GM20431 (cell line): ENCODE results near the gene ANKS1A.
"Not testable (repeated sequence)": the region's sequence is repeated elsewhere in the genome, so short reads cannot be mapped to it uniquely, and the experiment has no call there.

Experiments
- in situ Hi-C: fragments of 300-500 bp; cut with MseI, MboI; formaldehyde crosslinking; loops from one replicate; pipeline ENCODE4 v1.15.0; 2020; ENCODE audit warnings: low sequenced_read_pairs; ENCODE audit not compliant: unreplicated experiment

ANKS1A gene

DNA sequence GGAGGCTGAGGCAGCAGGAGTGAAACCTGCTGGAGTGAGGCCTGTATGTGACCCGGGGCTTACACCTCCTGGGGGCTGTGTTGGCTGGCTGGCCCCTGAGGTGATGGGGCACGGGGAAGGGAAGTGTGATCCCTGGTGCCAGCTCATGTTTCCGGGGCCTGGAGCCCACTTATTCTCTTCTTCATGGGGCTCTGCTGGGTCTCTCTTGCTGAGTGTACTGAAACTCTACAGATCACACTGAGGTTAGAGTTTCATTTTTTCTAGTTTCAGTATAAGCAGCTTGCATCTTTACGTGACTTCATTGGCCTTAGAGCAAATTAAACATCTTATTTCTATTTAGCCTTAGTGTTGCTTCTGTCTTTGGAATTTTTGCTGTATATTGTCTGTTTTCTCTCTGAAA is 96.2 kb downstream of the ANKS1A start:
- in situ Hi-C loops: no loop called here

DNA sequence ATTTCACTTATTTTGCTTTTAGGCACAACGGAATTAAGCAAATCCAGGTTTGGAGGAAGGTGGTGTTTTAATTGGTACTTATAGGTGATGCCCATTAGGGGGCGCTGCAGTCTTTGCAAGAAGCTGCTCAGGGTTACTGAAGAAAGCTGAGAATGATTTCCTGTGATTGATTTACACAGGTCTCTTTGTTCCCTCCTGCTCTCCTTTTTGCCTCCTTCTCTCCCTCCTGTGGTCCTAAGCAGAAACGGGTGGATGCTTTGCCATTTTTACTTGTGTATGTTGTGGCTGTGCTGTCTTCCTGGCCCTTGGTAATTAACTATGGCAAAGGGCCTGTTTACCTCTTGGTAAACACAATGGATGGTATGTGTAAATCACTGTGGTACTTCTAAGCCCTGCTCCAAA is 97.8 kb downstream of the ANKS1A start:
- in situ Hi-C loops: no loop called here

GRCh38 chr6:34987506-34987905 is 98.5 kb downstream of the ANKS1A start:
- in situ Hi-C loops: no loop called here

GRCh38 chr6:34990971-34991560 is 102.0 kb downstream of the ANKS1A start:
- in situ Hi-C loops: no loop called here

DNA sequence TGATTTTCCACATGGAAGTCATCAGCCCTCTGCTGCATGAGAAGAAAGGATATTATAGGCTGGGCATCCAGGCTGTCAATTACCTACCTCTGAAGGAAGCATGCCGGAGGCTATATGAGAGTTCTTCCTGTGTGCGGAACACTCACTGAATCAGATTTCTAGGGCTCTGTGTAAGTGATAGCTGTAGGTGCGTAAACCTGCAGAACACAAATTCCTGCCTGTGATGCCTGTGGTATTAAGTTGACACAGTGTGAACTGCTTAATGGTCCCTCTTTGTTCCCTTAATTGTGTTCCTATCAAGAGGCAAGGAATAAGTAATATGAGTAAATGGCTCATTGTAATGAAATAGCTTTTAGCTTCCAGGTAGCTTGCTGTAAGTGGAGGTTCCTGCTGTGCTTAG is 103.3 kb downstream of the ANKS1A start:
- in situ Hi-C loops: no loop called here

DNA sequence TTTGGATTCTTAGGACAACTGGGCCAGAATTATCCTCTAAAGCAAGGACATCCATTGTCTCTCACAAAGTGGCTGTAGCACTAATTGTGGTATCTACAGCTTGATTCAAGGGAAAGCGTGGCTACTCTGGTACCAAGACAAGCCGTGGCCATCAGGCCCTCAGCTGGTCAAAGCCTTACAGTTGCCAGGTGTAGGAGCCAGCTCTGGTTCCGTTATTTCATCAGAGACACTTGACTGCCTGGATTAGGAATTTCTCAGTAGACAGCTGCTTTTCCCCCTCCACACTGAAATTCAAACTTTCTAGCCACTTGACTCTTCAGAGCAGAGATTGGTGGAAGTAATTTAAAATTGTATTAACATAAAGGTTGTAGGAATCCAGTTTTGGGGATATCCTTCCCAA is 104.2 kb downstream of the ANKS1A start:
- in situ Hi-C loops: no loop called here

GRCh38 chr6:34994693-34995092 is 105.6 kb downstream of the ANKS1A start:
- in situ Hi-C loops: no loop called here

GRCh38 chr6:34998417-34998816 is 109.4 kb downstream of the ANKS1A start:
- in situ Hi-C loops: not testable (repeated sequence)

DNA sequence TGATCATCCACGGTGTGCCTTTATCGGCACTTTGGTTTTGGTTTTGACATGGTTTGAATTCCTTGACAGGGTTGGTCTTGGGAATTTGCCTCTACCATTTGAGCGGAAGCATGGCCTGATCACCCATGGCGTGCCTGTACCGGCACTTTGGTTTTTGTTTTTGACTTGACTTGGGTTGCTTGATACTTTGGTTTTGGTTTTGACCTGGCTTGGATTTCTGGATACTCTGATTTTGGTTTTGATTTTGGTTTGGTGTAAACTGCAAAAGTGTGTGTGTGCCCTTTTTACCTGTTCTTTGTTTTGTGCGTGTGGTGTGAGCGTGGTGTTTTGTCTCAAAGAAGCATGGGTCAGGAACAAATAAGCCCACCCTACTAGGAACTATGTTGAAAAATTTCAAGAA is 110.1 kb downstream of the ANKS1A start:
- in situ Hi-C loops: not testable (repeated sequence)

DNA sequence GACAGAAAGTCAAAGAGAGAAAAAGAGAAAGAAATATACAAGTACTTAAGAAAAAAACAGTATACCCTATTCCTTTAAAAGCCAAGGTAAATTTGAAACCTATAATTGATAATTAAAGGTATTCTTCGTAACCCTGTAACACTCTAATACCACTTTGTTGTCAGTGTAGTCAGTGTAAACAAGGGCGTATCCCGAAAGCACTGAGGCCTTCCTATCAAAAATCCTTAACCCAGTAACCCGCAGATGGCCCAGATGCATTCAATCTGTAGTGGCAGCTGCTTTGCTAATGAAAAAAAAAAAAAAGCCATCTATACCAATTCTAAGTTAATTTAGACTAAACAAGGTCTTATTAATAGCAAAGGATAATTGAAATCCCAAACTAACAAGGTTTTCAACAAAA is 110.9 kb downstream of the ANKS1A start:
- in situ Hi-C loops: not testable (repeated sequence)

DNA sequence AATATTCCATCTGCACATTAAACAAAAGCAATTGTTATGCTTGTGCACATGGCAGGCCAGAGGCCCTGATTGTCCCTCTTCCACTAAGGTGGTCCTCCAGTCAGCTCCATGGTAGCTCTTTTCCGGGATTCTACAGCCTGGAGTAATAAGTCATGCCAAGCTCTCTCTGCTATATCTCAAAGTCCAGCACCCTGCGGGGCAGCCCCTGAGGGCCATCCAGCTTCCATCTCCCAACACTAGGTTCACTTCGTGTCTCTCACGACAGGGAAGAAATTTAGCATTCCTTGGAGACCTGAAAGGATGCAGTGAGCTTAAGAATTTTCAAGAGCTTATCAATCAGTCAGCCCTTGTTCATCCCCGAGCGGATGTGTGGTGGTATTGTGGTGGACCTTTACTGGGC is 112.3 kb downstream of the ANKS1A start:
- in situ Hi-C loops: not testable (repeated sequence)

DNA sequence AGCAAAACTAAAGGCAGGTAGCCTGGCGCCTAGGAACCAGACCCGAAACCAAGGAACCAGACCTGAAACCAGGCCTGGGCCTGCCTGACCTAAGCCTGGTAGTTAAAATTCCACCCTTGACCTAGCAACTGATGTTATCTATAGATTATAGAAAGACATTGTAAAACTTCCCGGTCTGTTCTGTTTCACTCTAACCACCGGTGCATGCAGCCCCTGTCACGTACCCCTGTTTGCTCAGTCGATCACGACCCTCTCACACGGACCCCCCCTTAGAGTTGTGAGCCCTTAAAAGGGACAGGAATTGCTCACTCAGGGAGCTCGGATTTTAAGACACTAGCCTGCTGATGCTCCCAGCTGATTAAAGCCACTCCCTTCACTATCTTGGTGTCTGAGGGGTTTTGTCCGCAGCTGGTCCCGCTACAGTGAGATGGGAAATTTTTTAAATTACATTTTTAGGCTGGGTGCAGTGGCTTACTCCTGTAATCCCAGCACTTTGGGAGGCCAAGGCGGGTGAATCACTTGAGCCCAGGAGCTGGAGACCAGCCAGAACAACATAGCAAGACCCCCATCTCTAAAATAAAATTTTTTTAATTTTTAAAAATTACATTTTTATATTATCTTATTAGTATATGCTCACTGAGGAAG is 115.0 kb downstream of the ANKS1A start:
- in situ Hi-C loops: not testable (repeated sequence)

GRCh38 chr6:35007016-35007415 is 118.0 kb downstream of the ANKS1A start:
- in situ Hi-C loops: no loop called here

GRCh38 chr6:35008858-35009257 is 119.8 kb downstream of the ANKS1A start:
- in situ Hi-C loops: no loop called here

DNA sequence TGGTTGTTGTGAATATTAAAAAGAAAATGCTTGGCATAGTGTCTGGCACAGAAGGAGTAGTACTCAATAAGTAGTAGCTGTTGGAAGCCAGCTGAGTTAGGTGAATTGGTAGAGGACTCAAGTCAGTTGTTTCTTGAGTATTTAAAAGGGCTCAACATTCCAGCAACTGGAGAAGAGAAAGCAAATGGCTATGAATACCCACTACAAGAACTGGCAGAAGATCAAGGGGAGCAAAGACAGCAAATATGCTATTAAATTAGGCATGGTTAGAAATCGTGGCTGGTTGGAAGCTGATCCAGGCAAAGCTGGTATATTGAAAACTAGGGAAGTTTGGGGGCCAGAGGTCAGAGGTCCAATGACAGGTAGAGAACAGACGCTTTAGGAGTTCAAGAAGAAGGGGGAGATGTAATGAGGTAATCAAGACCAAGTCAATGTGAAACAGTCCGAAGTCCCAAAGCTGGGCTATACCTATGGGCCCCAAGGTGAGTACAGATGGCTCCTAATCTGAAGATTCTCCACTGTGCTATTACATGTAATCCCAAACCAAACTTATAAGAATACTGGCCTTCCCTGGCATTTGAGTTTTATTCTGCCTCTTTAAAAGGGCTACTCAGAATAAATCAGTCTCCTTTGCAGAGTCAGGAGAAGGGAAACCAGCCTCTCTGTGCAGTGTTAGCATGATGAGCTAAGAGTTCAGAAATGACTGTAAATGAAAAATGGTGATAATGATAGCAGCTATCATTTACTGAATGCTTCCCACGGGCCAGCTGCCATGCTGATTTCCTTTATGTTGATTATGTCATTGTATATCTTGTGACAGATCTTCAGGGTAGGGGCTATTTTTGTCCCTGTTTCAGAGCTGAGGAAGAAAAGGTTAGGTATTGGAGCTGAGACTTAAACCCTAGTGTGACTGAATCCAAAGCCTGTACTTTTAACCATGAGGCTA is 122.3 kb downstream of the ANKS1A start:
- in situ Hi-C loops: no loop called here

- in situ Hi-C loops: no loop called here
These were observed 124.6 kb downstream of the ANKS1A start for GRCh38 chr6:35013701-35014100.

GRCh38 chr6:35014341-35014740 is 125.3 kb downstream of the ANKS1A start:
- in situ Hi-C loops: no loop called here

DNA sequence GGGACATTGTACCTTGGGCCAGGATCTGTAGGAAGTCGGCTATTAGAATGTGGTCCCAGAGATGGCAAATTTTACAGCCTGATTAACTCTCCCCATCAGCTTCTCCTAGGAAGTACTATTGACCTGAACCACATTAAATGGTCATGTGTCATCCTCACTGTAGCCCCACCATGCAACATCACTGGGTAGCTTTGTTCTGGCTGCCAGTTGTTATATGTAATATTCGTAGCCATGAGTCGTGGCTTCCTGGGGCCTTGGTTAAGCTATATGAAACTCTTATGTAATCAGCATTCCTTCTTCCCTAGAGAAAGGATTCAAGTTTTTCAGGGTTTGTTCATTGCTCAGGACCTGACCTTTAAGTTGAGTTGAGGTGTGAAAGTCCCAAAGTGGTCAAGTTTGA is 125.7 kb downstream of the ANKS1A start:
- in situ Hi-C loops: no loop called here

- in situ Hi-C loops: no loop called here
These were observed 126.4 kb downstream of the ANKS1A start for GRCh38 chr6:35015476-35015875.

GRCh38 chr6:35015996-35016395 is 126.9 kb downstream of the ANKS1A start:
- in situ Hi-C loops: no loop called here
